Measurements from ENCODE around the gene KERA.

KERA gene

DNA sequence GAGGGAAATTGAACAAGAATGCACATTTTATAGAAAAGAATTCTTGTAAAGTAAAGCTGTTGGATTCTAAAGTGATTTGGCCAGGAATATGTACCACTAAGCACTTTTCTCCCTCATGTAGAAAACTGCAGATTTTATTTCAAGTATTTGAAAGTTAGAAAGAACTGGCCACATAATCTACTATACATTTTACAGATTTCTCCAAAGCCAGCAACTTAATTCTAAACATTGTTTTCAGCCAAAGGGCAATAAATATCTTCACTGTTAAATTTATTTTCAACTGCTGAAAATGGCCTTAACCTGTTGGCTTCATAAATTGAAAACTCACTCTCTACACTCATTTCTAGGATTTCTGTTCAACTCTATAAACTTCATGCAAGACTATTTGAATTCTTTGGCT, 15.6 kb upstream of the KERA start:
- DNase-seq, result no peak

DNA sequence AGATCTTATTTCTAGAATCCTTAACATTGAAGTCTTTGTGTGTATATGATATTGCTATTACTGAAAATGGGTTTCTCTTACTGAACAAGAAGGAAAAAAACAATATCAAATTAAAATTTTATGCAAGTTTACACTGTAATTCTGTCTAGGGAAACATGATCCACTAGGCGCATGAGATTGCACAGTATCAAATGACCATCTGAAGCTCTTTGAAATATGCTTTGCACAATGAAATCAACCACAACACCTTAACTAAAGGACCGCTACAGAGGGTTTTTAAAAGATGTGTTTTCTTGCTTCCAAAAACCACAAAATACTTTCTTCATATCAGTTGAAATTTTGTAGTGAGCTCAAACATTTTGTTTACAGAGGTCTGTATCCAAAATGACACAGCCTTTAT, 15.1 kb upstream of the KERA start:
- DNase-seq, result no peak

DNA sequence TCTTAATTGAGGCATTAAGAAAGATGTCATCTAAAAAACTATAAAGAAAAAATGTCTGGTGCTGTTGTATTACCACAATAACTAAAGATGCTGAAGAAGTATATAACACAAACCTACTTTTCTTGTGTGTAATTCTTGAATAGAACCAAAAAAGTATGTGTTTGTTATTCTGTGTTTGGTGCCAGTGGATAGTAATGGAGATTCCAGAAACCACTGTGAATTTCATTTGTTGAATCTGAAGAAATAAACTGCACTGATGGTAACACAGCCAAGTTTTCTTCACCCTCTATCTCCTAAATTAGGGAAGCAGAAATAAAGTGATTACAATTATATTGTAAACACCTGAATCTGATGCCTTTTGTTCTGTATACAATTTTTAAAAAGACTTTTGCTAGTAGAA, 13.1 kb upstream of the KERA start:
- no peak for DNase-seq

DNA sequence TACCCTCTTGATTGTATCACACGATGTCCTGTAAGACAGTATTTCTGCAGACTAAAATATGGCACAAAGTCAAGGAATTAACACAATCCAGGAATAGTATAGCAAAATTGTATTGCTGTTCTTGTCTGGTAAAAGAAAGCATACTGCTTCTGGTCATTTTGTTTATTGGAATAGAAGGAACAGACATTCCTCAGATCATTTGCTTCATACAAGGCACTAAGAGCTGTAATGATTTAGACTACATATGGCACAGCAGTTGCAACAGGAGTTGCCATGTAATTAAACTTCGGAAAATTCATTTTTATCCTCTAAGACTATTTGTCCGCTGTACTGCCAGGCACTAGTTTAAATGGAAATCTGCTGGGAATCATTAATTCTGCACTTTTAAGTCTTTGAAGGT, 7.6 kb upstream of the KERA start:
- DNase-seq, result no peak

DNA sequence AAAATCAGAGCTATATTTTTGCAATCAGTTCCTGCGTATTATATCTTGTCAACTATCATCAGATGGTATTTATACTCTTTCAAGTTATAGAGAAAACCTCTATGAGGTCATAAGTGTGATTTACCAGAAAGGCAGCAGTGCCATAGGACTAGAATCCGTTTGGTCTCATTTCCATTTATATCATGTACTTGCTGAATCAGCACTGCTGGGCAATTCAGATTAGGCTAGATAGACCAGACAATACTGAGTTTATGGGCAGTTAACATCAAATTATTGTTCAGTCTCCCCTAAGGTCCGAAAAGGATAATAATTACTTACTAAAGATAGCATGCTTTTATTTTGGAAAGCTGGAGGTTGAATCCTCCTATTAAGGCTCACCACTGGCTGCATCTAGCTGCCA, 6.8 kb upstream of the KERA start:
- no peak for DNase-seq

DNA sequence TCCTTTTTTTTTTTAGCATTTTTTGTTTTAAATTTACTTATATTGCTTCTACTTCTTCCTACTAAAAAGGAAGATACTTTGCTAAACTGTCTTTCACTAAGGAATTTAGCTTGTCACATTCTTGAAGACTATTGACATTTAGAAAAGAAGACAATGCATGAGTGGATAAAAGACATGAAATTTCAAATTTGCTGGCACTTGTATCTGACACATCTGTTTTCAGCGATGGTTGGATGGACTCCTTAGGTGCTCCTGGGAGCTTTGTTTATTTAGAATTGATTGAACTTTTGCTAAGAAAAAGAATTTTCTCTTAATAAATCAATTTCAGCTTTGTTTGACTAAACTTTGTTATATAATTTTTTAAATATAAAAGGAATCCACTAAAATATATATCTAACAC, 3.3 kb upstream of the KERA start:
- DNase-seq, result no peak

DNA sequence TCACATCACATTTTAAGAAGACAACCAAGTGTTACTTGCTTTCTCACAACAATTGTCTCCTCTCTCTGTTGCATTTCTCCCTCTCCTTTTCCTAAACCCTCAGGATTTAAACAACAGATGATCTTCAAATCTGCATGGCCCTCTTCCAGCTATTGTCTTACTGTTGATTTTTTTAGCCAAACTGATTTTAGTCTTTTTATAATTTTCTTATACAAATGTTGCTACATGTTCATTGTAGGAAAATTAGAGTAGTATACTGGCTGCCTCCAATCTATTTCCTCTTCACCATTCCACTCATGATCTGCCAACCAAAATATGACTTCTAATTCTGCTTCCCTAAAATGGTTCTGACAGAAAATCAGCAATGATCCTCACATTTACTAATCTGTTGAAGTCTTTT, 1.4 kb upstream of the KERA start:
- DNase-seq, result no peak

DNA sequence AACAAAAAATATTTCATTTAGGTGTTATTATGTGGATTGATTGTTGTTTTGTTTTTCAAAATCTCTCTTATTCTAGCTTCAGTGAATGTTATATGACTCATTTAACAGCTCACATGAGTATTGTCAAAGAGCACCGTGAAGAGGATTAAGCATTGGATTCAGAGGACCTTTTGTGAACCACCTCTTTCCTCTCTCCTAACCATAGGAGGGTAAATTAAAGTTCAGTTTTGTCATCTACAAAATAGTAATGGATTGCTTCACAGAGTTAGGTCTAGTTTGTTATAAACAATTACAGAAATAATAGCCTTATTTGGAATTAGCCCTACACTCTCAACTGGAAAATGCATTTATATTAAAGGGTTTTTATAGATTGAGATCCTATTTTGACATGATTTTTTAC, 962 bp upstream of the KERA start:
- no peak for DNase-seq

DNA sequence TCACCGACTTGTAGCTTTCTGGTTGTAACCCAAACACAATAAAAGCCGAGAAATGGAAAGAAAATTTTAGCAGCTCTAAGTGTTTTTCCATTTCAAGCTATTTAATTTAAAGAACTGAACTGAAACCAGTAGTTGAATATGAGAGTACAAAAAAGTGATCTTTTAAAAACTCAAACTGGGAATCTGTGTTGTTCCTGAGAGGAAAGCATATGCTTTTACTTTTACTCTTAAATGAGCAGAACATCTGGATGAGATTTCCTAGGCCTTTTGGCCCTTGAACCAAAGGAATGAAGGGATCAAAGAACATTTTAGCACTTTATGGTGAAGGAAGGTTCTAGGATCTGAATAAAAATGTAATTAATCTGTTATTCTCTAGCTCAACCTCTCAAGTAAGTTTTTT, 1.3 kb downstream of the KERA start:
- no peak for DNase-seq

DNA sequence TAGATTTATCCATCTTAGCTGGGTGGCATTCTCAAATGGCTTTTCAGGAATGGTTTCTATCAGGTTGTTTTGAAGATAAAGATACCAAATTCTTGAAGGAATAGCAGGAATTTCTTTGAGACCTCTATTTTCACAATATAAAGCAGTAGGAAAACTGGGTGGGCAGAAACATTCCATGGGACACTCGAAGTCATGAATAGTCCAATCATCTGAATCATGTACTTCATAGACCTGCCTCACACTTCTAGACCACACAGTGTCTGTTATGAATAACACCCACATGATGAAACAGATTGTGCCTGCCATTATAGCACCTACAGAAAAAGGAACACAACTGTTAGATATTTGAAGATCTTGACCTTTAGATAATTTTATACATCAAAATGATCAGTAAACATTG, 1.8 kb downstream of the KERA start:
- no peak for DNase-seq

DNA sequence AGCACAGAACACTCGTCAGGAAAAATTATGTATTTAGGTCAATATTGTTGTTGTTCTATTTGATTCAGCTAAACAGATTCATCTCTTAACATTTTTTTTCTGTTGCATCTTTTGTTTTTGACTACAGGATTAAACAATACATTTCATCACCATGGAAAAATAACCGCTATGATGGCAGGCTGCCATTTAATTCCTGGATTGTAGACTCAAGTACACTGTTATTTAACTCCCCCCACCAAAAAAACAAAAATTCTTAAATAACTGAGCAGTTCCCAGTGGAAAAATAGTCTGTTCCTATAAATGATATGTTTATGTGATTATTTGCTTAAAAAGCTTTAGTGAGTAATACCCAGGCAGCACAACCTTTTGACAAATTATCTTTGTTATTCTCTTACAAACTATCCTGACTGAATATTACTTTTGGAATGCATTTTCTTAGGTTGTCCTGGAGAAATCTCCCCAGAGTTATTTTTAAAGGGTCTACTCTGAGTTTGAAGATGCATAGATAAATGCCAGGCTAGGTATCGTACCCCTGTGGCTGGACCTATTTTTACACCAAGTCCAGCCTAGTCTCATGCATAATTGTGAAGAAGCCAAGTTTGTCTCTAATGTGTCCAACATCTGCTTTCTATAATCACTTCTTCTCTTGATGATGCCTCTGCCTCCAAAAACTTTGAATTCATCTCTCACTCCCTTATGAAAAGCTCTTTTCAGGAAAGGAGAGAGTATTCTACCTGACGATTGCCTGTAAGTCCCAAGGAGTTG, 3.7 kb downstream of the KERA start:
- no peak for DNase-seq

DNA sequence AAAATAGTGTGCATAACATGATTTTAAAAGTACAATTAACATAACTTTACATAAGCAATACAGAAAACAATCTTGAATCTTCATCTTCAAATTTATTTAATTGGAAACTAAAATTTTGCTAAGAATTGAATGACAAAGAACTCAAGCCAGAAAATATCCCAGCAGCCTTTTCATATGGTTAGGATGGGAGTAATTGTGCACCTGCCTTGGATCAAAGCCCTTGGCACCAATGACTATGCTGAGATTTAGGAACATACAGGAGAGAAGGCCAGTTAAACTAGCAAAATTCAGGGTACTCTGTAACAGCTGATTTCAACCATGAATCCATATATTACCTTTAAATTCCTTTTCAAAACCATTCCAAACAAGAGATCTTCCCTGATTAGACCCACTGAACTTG, 5.8 kb downstream of the KERA start:
- no peak for DNase-seq

DNA sequence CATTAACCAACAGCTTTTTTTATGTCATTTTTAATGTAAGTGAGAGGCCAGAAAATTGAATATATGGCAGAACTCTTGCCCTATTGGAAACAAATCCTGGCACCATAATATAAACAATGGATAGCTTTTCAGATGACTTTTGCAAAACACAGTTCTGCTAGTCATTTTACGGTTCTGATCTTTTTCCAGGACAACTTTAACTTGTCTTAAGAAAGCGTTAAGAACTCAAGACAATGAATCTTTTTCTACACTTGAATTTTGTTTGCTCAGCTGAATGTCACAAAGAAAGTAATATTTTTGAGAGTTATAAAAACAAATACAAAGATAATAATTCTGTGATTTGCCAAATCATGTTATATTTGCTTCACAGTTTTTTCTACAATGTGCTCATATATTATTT, 13.2 kb downstream of the KERA start:
- no peak for DNase-seq

DNA sequence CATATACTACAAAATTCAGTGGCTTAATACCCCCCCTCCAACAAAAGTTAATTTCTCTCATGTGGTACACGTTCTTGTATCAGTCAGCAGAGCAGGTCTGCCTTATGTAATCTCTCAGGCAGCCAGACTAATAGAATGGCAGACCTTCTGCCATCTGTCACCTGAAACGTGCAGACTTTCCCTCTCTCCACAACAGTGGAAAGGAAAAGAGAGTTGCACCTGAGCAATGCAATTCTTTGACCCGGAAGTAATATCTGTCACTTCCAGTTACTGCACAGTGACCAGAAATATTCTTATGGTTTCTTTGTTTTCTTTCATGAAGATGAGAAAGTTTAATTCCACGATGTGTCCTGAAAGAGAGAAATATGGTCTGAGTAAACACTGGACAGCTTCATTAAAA, 14.4 kb downstream of the KERA start:
- DNase-seq, result no peak

DNA sequence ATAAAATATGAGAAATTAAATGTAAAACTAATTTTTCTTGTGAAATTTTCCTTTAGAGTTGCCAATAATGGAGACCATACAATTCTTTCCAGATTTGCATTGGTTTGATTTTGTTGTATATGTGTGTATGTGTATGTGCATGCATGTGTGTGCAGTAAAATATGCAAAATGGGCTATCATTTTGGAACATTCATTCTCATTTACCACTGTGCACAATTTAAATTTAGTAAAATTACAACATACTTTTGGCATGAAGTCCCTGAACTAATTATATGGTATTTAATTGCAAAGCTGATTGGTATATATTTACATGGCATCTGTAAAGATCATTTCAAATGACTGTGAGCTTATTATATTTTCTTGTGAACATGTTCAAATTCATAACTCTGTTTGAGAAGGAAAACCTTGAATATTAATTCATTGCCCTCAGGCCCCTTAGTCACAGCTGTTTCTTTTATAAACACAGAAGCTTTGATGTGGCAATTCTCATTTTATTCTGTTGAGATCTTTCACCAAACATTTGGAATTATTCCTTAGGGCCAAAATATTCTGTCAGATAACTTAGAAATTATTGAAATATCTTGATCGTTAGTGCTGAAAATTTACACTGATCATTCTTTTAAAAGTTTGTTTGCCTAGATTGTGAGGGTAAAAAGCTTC, 17.6 kb downstream of the KERA start:
- no peak for DNase-seq

DNA sequence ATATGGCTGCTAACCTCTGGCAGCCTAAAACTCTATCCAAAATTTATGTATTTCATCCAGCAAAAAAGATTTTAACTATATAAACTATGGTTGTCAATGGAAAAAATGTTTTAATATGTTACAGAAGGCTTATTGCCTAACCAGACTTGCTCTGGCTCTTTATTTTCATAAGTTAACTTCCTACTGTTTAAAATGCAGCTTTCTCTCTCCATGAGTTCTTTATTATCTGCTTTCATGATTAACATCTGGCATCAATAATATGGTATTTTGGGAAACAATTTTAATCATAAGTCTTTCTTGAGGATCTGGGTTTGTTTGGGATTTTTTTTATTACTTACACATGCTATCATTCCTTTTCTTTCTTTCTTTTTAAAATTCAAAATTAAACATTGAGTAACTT, 20.5 kb downstream of the KERA start:
- no peak for DNase-seq

DNA sequence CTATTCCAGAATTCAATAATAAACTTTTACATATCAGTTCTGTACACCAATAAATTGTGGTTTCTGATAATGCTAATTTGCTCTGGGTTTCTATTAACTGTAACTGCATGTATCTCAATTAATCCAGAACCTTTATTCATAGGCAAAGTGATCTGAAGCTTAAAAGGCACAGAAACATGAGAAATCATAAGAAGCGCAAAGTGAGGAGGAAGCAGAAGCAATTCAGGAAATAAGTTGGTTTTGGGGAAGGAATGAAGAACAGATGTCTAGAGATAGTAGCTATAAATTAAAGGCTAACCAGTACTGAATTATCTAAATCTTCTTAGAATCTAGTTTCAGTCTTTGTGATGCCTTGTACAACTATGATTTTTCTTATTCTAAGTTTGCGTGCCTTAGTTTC, 24.6 kb downstream of the KERA start:
- DNase-seq, result no peak

DNA sequence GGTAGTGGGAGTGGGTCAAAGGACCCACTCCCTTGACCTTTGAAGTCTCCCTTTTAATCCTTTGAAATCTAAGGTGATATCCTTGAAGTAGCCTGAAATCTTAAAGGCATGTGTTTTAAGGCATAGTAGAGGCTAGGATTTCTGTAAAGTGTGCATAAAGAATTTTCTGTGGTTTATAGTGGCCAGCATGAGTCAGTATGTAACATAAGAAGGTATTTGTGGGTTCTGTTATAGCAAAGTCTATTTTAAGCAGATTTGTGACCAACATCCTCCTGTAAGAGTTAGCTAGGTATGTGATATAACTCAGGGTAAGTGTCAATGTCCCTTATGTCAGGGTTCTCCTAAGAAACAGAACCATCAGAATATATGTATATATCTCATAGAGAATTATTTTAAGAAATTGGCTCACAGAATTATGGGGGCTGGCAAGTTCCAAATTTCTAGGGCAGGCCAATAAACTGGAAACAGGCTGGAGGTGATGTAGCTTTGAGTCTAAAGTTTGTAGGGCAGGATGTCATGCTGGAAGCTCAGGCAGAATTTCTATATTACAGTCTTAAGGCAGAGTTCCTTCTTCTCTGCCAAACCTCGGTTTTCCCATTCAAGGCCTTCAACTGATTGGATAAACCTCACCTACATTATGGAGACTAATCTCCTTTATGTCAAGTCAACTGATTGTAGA, 34.4 kb downstream of the KERA start:
- no peak for DNase-seq

DNA sequence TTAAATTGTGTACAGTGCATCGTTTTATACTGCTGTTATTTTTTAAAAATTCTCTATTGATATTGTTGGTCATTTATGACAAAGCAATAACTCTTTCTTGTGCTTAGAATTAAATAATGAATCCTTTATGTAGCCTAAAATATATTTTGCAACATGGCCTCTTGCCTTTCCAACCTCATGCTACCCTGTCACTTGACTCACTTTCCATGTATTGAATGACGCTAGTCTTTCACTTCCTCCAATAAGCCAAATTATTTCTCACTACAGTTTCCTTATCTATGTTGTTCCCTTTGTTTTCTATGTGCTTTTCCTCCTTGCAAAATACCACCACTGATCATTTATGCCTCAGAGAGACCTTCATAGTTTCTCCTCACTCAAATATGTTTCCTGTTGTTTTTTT, 36.7 kb downstream of the KERA start:
- DNase-seq, result no peak

DNA sequence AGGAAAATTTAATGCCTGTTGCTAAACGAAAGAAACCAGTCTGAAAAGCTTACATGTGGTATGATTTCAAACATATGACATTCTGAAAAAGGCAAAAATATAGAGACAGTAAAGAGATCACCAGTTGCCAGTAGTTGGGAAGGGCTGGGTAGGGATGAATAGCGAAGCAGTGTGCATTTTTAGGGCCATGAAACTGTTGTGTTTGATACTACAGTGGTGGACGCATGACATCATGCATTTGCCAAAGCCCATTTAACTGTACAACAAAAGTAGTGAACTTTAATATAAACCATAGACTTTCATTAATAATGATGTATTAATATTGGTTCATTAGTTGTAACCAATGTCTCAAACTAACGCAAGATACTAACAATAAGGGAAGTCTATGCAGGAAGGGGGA, 38.4 kb downstream of the KERA start:
- no peak for DNase-seq

DNA sequence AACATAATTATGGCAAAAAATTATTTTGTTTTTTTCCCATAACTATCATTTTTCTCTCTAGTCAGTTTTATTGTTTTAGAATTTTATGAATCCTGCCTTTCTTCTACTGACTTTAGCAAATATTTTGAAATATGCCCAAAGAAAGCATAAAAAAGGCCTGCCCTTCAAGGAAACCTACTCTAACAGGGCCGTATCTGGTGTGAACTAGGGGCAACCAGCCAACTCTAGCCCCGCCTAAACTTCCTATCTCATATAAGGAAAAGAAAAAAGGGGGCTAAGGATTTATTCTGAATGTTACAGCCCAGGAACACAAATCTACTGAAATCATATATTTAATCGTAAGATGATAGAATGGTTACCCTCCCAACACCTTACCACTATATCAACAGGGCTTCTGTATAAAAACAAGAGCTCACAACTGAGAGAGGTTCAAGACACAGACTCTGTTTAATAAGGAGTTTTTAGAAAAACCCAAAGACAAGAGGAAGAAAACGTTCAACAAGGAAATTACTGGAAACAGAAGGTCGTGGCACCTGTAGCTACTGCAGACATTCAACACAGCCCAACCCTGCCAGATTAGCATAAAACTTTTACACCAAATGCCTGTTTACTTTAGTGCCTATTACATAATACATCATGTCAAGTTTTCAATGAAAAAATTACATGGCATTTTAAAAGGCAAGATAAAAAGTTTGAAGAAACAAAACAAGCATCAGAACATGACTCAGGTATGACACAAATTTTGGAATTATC, 40.1 kb downstream of the KERA start:
- no peak for DNase-seq

DNA sequence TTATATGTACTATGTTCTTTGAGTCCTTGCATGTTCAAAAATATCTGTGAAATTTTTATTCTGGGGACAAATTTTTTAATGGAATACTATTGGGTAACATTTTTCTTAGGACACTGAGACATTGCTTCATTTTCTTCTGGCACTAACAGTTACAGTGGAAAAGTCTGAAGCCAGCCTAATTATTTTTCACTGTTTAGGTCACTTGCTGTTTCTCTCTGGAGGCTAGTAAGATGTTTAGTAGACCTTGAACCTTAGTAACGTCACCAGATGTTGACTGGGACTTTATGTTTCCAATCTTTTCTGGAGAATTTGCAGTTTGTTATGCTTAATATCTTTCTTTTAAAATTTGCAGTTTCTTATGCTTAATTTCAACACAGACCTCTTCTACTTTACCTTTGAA, 40.8 kb downstream of the KERA start:
- no peak for DNase-seq

DNA sequence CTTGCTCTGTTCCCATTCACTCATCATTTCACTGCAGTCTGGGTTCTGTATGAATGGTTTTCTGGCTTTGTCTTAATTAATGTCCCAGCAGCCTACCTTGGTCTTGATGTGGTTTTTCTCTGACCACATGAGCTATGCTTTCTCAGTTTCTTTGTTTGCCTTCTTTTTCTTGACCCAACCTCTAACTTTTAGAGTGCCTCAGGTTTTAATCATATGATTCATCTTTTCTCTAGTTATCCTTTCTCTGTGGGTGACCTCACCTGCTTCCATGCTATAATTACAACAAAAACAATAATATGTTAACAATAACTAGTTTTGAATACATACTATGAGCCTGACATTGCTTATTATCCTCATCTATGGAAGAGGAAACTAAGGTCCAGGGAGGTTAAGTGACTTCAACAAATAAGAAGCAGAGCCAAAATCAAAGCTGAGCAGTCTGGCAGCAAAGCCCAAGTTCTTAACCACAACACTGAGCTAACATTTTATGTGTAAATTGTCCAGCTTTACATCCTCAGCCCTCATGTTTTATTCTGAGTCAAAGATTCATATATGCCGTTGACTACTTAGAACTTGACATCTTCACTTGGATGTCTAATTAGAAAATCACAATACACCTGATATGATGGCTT, 48.4 kb downstream of the KERA start:
- no peak for DNase-seq

Data from CD4-positive, alpha-beta T cell treated with Interleukin-1 beta for 1 hour (primary cell).